Parathyroid adenoma (tissue), 2 donors: ENCODE data around the gene PSMD8.

ENCODE experiments used
- H2AFZ ChIP-seq: fragments of 300-600 bp; sonication (generic); one replicate; pipeline ENCODE4 v1.7.0; 2017; ENCODE audit warnings: antibody characterized with exemption, mild to moderate bottlenecking
- H3K27ac ChIP-seq: fragments of 300-600 bp; sonication (generic); one replicate; pipeline ENCODE4 v1.7.0; 2017
- H3K27me3 ChIP-seq: fragments of 300-600 bp; sonication (generic); one replicate; pipeline ENCODE4 v1.7.0; 2017; ENCODE audit warnings: low read length; ENCODE audit not compliant: control insufficient read depth, insufficient read depth
- H3K36me3 ChIP-seq: fragments of 300-600 bp; sonication (generic); one replicate; pipeline ENCODE4 v1.7.0; 2017; ENCODE audit warnings: low read length; ENCODE audit not compliant: control insufficient read depth, insufficient read depth
- H3K4me1 ChIP-seq: fragments of 300-600 bp; sonication (generic); one replicate; pipeline ENCODE4 v1.7.0; 2017; ENCODE audit warnings: control low read depth
- H3K4me2 ChIP-seq: fragments of 300-600 bp; sonication (generic); one replicate; pipeline ENCODE4 v1.7.0; 2017; ENCODE audit warnings: low read length
- H3K4me3 ChIP-seq: fragments of 300-600 bp; sonication (generic); one replicate; pipeline ENCODE4 v1.7.0; 2017; ENCODE audit warnings: low read depth, low read length
- H3K79me2 ChIP-seq: fragments of 300-600 bp; sonication (generic); one replicate; pipeline ENCODE4 v1.7.0; 2017; ENCODE audit warnings: control low read depth
- H3K9ac ChIP-seq: fragments of 300-600 bp; sonication (generic); one replicate; pipeline ENCODE4 v1.7.0; 2017; ENCODE audit warnings: mild to moderate bottlenecking
- H3K9me3 ChIP-seq: fragments of 300-600 bp; sonication (generic); one replicate; pipeline ENCODE4 v1.7.0; 2017; ENCODE audit warnings: low read length; ENCODE audit not compliant: control insufficient read depth
- CTCF ChIP-seq: fragments of 300-600 bp; sonication (generic); IDR thresholded peaks from one replicate; pipeline ENCODE4 v1.7.0; 2017; ENCODE audit warnings: antibody characterized with exemption, mild to moderate bottlenecking
- donor health status: primary hyperparathyroidism.

Gene PSMD8

GRCh38 chr19:38346837-38347236, 27.5 kb upstream of the PSMD8 start:
- Histone ChIP-seq H3K27me3 (no peaks in the 10 kb centered on the region), H3K27ac (no peak overlapping the region), H3K9ac (no peak overlapping the region), H3K36me3 (no peaks in the 10 kb centered on the region), H3K9me3 (no peaks in the 10 kb centered on the region), H3K4me3 (no peak overlapping the region), H3K79me2 (no peaks in the 10 kb centered on the region), H2AFZ (no peak overlapping the region), H3K4me2 (no peak overlapping the region), H3K4me1 (no peaks in the 10 kb centered on the region)
- no peak for TF ChIP-seq CTCF

GRCh38 chr19:38350883-38351282, 23.5 kb upstream of the PSMD8 start:
- Histone ChIP-seq H3K4me1 (no peaks in the 10 kb centered on the region), H3K27me3 (no peaks in the 10 kb centered on the region), H2AFZ (no peak overlapping the region), H3K9me3 (no peaks in the 10 kb centered on the region), H3K9ac (no peak overlapping the region), H3K27ac (no peak overlapping the region), H3K79me2 (no peaks in the 10 kb centered on the region), H3K4me3 (no peak overlapping the region), H3K4me2 (no peak overlapping the region), H3K36me3 (no peaks in the 10 kb centered on the region)
- TF ChIP-seq CTCF = no peak

GRCh38 chr19:38351865-38352395, 22.4 kb upstream of the PSMD8 start:
- Histone ChIP-seq H3K27me3 (no peaks in the 10 kb centered on the region), H3K79me2 (no peaks in the 10 kb centered on the region), H3K9me3 (no peaks in the 10 kb centered on the region), H3K36me3 (no peaks in the 10 kb centered on the region), H3K9ac (no peak overlapping the region), H3K4me1 (no peaks in the 10 kb centered on the region), H2AFZ (no peak overlapping the region), H3K4me2 (no peak overlapping the region), H3K27ac (no peak overlapping the region), H3K4me3 (no peak overlapping the region)
- no peak for TF ChIP-seq CTCF

- no peaks in the 10 kb centered on the region for H3K9me3 ChIP-seq
- TF ChIP-seq CTCF = no peak
- H3K27ac ChIP-seq = no peak overlapping the region
- H3K4me2 ChIP-seq = no peak overlapping the region
- no peak overlapping the region for H2AFZ ChIP-seq
- H3K79me2 ChIP-seq = no peaks in the 10 kb centered on the region
- H3K4me3 ChIP-seq = no peak overlapping the region
- H3K36me3 ChIP-seq = no peaks in the 10 kb centered on the region
- no peak overlapping the region for H3K9ac ChIP-seq
- no peaks in the 10 kb centered on the region for H3K4me1 ChIP-seq
- no peaks in the 10 kb centered on the region for H3K27me3 ChIP-seq
Observed at GRCh38 chr19:38352611-38353010, 21.8 kb upstream of the PSMD8 start.
